K562 (cell line): ENCODE measurements around the gene DLGAP1. TPM values are rescaled to one million over a fixed set of nuclear protein-coding genes. Genes with fewer than 3 reads are reported as not detected.

Experiments
- ATAC-seq: fragments of 200-7000 bp; cut with Tn5 transposase; 3 replicates; pipeline ENCODE4 v1.9.1; 2020; ENCODE audit warnings: moderate library complexity
- BruUV-seq: library from RNA; stranded (reverse); fragments of 400-500 nt; replicated peaks from 2 replicates; lab custom pipeline; 2021; lab: Mats Ljungman, UMichigan
- CTCF ChIA-PET: fragments of 300-600 bp; formaldehyde crosslinking; extraction: SDS; loops from one replicate; lab custom pipeline; 2021; ENCODE audit warnings: low intra/inter-chr PET ratio; lab: Yijun Ruan, JAX
- POLR2A ChIA-PET: fragments of 300-600, 350-650 bp; sonication (Branson Sonifier 250); formaldehyde crosslinking; extraction: SDS; loops from one replicate; lab custom pipeline; 2021; ENCODE audit warnings: antibody characterized with exemption, inconsistent platforms; lab: Yijun Ruan, JAX
- DNase-seq, 4 experiments: peaks; one replicate each; pipeline versions ENCODE4 v3.0.0 to v3.0.0-alpha.2; 2011 to 2018; ENCODE audit warnings: low spot score in 3 of 4, mixed read lengths in 3 of 4; ENCODE audit errors: extremely low read depth in 1 of 4
- FAIRE-seq: peaks from 2 replicates; lab custom pipeline; 2011; peaks lifted over from hg19 to GRCh38; lab: Jason Lieb, UNC
- H2AFZ ChIP-seq: 2 replicates; pipeline ENCODE4 v1.6.0; 2011; ENCODE audit warnings: low read depth, low read length, control low read depth, inconsistent platforms
- H3K27ac ChIP-seq: fragments of 200-600 bp; 3 replicates; pipeline ENCODE4 v1.8.0; 2011; ENCODE audit warnings: low read depth, mild to moderate bottlenecking, control low read depth, inconsistent platforms, low read length, moderate library complexity, mixed read lengths; ENCODE audit errors: extremely low read depth
- H3K27me3 ChIP-seq, 2 experiments: fragments of 300-600 bp in 1 of 2; 2 replicates in 1 of 2; 3 replicates in 1 of 2; pipeline versions ENCODE4 v1.6.0 to v1.8.0; 2011; ENCODE audit warnings: inconsistent platforms in 2 of 2, low read length in 2 of 2, mild to moderate bottlenecking in 1 of 2, mixed read lengths in 1 of 2, moderate library complexity in 1 of 2; ENCODE audit not compliant: control insufficient read depth in 2 of 2, insufficient read depth in 2 of 2
- H3K36me3 ChIP-seq: fragments of 300-600 bp; 3 replicates; pipeline ENCODE4 v1.8.0; 2011; ENCODE audit warnings: mild to moderate bottlenecking, low read length, inconsistent platforms; ENCODE audit not compliant: control insufficient read depth, insufficient read depth
- H3K4me1 ChIP-seq, 2 experiments: fragments of 200-600 bp in 1 of 2; replicated peaks in 1 of 2; 2 replicates in 1 of 2; 3 replicates in 1 of 2; pipeline versions ENCODE4 v1.5.1 to v1.8.0; 2011; ENCODE audit warnings: inconsistent platforms in 2 of 2, low read length in 2 of 2, mild to moderate bottlenecking in 1 of 2, mixed read lengths in 1 of 2, moderate library complexity in 1 of 2; ENCODE audit not compliant: control insufficient read depth in 2 of 2, insufficient read depth in 2 of 2
- H3K4me2 ChIP-seq: 2 replicates; pipeline ENCODE4 v1.6.1; 2011; ENCODE audit warnings: low read length, control low read depth, inconsistent platforms, mixed read lengths; ENCODE audit not compliant: insufficient read depth
- H3K4me3 ChIP-seq: fragments of 200-600 bp; sonication (generic), shearing (Covaris generic); 2 replicates; pipeline ENCODE4 v1.5.1; 2016; ENCODE audit warnings: control low read depth, inconsistent platforms
- H3K79me2 ChIP-seq: fragments of 200-600 bp; 3 replicates; pipeline ENCODE4 v1.8.0; 2011; ENCODE audit warnings: low read length, inconsistent platforms; ENCODE audit not compliant: control insufficient read depth, insufficient read depth
- H3K9ac ChIP-seq, 2 experiments: 2 replicates each; pipeline versions ENCODE4 v1.6.0 to v1.6.1; 2011; ENCODE audit warnings: low read depth in 2 of 2, low read length in 2 of 2, control low read depth in 1 of 2, inconsistent platforms in 1 of 2, mild to moderate bottlenecking in 1 of 2, mixed read lengths in 1 of 2; ENCODE audit not compliant: insufficient read depth in 1 of 2
- H3K9me1 ChIP-seq: one replicate; pipeline ENCODE4 v1.6.0; 2011; ENCODE audit warnings: inconsistent platforms, mild to moderate bottlenecking, low read length, moderate library complexity; ENCODE audit not compliant: control insufficient read depth, insufficient read depth
- H3K9me3 ChIP-seq: replicated peaks from 2 replicates; pipeline ENCODE4 v1.5.1; 2011; ENCODE audit warnings: low read depth, low read length, inconsistent platforms; ENCODE audit not compliant: control insufficient read depth, insufficient read depth
- H4K20me1 ChIP-seq: replicated peaks from 2 replicates; pipeline ENCODE4 v1.6.1; 2011; ENCODE audit warnings: low read length, inconsistent platforms, mixed read lengths; ENCODE audit not compliant: control insufficient read depth, insufficient read depth
- CEBPB ChIP-seq: fragments of 450-650 bp; IDR thresholded peaks from 2 replicates; pipeline ENCODE4 v1.6.1; 2016; ENCODE audit warnings: missing genetic modification characterization, missing compliant biosample characterization
- CEBPG ChIP-seq, 3 experiments: fragments of 200-800 bp in 1 of 3; sonication (Bioruptor generic) in 1 of 3; sonication (generic) in 1 of 3; formaldehyde crosslinking in 1 of 3; IDR thresholded peaks in 2 of 3; conservative IDR thresholded peaks in 1 of 3; 2 replicates each; pipeline versions ENCODE4 v1.6.1 to v1.8.0; 2016 to 2022; ENCODE audit warnings: missing compliant biosample characterization in 2 of 3, missing genetic modification characterization in 2 of 3, mild to moderate bottlenecking in 1 of 3, missing genetic modification reagents in 1 of 3
- POLR3G ChIP-seq: IDR thresholded peaks from 2 replicates; pipeline ENCODE4 v1.6.1; 2011; ENCODE audit not compliant: insufficient read length, insufficient replicate concordance; ENCODE audit errors: extremely low read depth
- PTBP1 ChIP-seq: fragments of 200-400 bp; formaldehyde crosslinking; IDR thresholded peaks from 2 replicates; pipeline ENCODE4 v1.6.1; 2017; ENCODE audit warnings: low read depth, low read length
- ZNF224 ChIP-seq: sonication (generic); formaldehyde crosslinking; IDR thresholded peaks from 2 replicates; pipeline ENCODE4 v1.8.0; 2022; ENCODE audit warnings: mild to moderate bottlenecking, missing genetic modification reagents
- WGBS: fragments of 100-300 bp; shearing (Covaris generic); methylation state at CpG from one replicate; pipeline ENCODE4 v1.1.6; 2016; ENCODE audit warnings: low coverage, mixed read lengths; ENCODE audit not compliant: insufficient coverage; ENCODE audit errors: missing lambda C conversion rate; 5-methylcytosine and 5-hydroxymethylcytosine counted together
- in situ Hi-C: fragments of 300-500 bp; cut with MboI; formaldehyde crosslinking; loops from 4 replicates; pipeline ENCODE4 v1.15.0; 2018; ENCODE audit warnings: inconsistent platforms, mixed read lengths
- intact Hi-C: fragments of 100-400 bp; cut with micrococcal nuclease; formaldehyde crosslinking; loops from 2 replicates; pipeline ENCODE4 v1.14.2; 2022
- polyA plus RNA-seq, 8 experiments: library from polyadenylated mRNA; depleted of rRNA in 4 of 8; stranded (reverse) in 5 of 8; unstranded in 3 of 8; fragments of >200 nt; fragmentation: Nextera tagmentation in 2 of 8; fragmentation: Illumina TruSeq in 1 of 8; extraction: Ambion mirVana in 2 of 8; extraction: Trizol in 1 of 8; gene quantifications; 2 replicates each; pipeline versions ENCODE4 v1.2.1 to v1.2.3, GENCODE V29; 2011 to 2014; ENCODE audit warnings: inconsistent platforms in 1 of 8, missing spikeins in 1 of 8
- total RNA-seq, 7 experiments: library from RNA; depleted of rRNA in 6 of 7; stranded (reverse); fragments of >200 nt in 6 of 7; fragmentation: Illumina TruSeq in 2 of 7; extraction: Trizol in 2 of 7; gene quantifications; 2 replicates each; pipeline versions ENCODE4 v1.2.1 to v1.2.3, GENCODE V29; 2011 to 2021; ENCODE audit warnings: low replicate concordance in 1 of 7

The DLGAP1 gene
- total and polyA plus RNA-seq, 9 of the 15 experiments (the other 6 are each of a cell fraction or from before 2014, with no cell fraction given), result 0.04 to 0.22 (median 0.08) TPM

DNA sequence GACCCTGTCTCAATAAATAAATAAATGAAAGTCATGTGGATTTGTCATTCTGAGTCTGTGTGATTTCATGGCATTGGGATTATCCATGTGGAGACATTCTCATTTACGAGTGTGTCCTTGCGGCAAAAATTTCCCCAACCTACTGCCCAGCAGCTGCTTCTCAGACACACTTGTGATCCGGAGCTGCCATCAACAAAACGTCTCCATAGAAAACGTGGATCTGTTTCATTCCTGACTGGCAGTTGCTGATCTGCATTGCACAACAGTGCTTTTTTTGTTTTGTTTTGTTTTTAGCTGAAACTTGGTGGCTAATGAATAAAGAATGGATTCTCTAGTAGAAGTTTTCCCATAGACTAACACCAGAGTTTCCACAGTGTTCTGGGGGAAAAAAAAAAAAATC, 930.4 kb downstream of the DLGAP1 start:
- POLR2A ChIA-PET, result interaction anchor here (0.6 to 1.1 kb wide), 2 partner anchors 14 to 128 kb away, joined by 3 read pairs; no protein-coding TSS in a partner anchor
- ATAC-seq (no peak), FAIRE-seq (no peak), DNase-seq (no peak)
- TF ChIP-seq CEBPG (CRISPR knock-in tag; IDR thresholded peaks at IDR 0.05) (no peak), CEBPG (tag; conservative IDR thresholded peaks at IDR 0.05 in 1 of 2, IDR thresholded peaks at IDR 0.05 in 1 of 2) (peak in 1 of 2 experiments; percentile 24; a peak in 1 of 4 replicates), POLR3G (no peak), PTBP1 (no peak), CEBPB (tag) (peak; percentile 18; the same call in 1 of the 2 replicates), ZNF224 (CRISPR knock-in tag) (no peak)
- H3K36me3 ChIP-seq, result no peaks in the 10 kb centered on the region
- no peaks in the 10 kb centered on the region for H4K20me1 ChIP-seq
- no peak overlapping the region for H3K9ac ChIP-seq
- 79% methylated on average over 5 of the region's 5 CpGs for WGBS
- CTCF ChIA-PET, result no interaction called here
- no peaks in the 10 kb centered on the region for H3K79me2 ChIP-seq
- H3K4me1 ChIP-seq, result peaks cover 23 to 32% of the 10 kb centered on the region in 2 experiments; a peak in 3 of 5 replicates
- intact Hi-C loops (no loop called here), in situ Hi-C loops (no loop called here)
- H3K27ac ChIP-seq, result no peak overlapping the region
- H3K27me3 ChIP-seq, result no peaks in the 10 kb centered on the region
- peaks cover 6% of the 10 kb centered on the region; the same call in 1 of the 2 replicates for H3K9me3 ChIP-seq
- H2AFZ ChIP-seq, result no peak overlapping the region
- H3K4me2 ChIP-seq, result no peak overlapping the region
- BruUV-seq, result no TSS peak
- no peaks in the 10 kb centered on the region for H3K9me1 ChIP-seq
- no peak overlapping the region for H3K4me3 ChIP-seq
